Astrocyte of the spinal cord (primary cell): Measurements from ENCODE around the gene STK40.

ENCODE experiments used
- DNase-seq: peaks from one replicate; pipeline ENCODE4 v3.0.0; 2011; ENCODE audit warnings: low read depth, low spot score
- H3K4me3 ChIP-seq: 2 replicates; pipeline ENCODE4 v1.5.1; 2011; ENCODE audit warnings: low read depth, mild to moderate bottlenecking, low read length, moderate library complexity
- in situ Hi-C: cut with HindIII; loops from 2 replicates; pipeline ENCODE4 v1.10.0; 2017; ENCODE audit warnings: low sequenced_read_pairs
- TF ChIP-seq, protein P1 (sequence below): IDR thresholded peaks from 2 replicates; pipeline ENCODE4 v1.5.1; 2012; ENCODE audit warnings: low read depth, mild to moderate bottlenecking, low read length, inconsistent platforms

Gene STK40

DNA sequence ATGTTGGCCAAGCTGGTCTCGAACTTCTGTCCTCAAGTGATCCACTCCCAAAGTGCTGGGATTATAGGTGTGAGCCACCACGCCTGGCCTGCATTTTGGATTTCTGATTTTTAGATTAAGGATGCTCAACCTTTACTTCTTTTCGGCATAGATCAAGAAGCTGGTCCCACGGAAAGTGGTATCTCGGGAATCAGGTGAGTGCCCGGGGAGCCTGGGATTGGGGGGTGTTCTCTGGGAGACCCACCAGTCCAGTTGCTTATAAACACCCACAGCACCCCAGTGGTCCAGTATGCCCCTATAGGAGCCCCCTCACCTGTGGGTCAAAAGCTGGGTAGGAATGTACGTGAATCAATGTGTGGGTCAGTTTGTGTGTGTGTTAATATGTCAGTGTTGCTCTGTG is 76.3 kb downstream of the STK40 start:
- TF ChIP-seq, protein P1, sequence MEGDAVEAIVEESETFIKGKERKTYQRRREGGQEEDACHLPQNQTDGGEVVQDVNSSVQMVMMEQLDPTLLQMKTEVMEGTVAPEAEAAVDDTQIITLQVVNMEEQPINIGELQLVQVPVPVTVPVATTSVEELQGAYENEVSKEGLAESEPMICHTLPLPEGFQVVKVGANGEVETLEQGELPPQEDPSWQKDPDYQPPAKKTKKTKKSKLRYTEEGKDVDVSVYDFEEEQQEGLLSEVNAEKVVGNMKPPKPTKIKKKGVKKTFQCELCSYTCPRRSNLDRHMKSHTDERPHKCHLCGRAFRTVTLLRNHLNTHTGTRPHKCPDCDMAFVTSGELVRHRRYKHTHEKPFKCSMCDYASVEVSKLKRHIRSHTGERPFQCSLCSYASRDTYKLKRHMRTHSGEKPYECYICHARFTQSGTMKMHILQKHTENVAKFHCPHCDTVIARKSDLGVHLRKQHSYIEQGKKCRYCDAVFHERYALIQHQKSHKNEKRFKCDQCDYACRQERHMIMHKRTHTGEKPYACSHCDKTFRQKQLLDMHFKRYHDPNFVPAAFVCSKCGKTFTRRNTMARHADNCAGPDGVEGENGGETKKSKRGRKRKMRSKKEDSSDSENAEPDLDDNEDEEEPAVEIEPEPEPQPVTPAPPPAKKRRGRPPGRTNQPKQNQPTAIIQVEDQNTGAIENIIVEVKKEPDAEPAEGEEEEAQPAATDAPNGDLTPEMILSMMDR: no peak
- in situ Hi-C loops: no loop called here
- DNase-seq: no peak
- no peak overlapping the region for H3K4me3 ChIP-seq

DNA sequence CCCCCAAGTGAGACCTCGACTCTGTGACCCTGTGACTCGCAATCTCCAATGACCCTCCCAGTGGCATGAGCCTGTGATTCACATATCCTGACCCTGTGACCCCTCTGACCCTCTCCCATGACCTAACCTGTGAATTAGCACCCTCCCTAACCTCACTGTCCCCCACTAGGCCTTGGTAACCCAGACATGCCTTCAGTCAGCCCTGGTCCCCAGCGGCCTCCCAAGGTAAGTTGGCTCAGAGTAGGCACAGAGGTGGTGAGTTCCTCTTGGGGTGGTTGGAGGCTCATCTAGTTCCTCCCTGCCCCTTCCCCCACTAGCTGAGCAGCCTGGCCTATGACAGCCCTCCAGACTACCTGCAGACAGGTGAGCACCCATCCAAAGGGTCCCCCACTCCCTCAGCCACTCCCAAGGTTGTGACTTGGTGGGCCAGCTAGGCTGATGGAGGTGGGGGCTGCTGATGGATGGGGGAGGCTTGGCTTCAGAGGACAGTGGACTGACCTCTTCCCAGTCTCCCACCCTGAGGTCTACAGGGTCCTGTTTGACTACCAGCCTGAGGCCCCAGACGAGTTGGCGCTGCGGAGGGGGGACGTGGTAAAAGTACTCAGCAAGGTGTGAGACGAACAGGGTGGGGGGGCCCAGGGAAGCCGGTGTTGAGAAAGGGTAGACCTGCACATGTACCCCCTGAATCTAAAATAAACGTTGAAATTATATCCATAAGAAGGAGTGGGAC is 78.0 kb downstream of the STK40 start:
- in situ Hi-C loops: no loop called here
- H3K4me3 ChIP-seq: peak overlapping the region; percentile 66
- TF ChIP-seq, protein P1: no peak
- DNase-seq: no peak

DNA sequence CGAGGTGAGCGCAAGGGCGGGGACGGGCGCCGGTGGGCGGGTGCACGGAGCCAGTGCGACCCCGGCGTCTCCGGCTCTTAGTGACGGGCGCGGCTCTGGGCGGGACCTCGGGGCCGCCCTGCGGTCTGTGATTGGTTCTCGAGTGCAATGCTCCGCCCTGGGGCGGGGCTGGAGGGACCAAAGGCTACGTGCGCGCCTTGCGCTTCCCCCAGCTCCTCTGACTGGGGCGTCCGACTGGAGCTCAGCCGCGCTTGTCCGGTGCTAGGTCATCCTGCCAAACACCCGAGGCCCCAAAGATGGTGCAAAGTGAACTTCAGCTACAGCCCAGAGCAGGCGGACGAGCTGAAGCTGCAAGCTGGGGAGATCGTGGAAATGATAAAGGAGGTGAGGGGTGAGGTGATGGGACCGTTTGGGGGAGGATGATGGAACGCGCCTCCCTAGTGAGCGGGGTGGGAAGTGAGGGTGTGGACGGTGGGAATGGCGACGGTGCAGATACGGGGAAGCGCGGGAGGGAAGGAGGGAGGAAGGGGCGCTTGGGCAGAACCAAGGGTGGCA is 78.7 kb downstream of the STK40 start:
- peak overlapping the region; percentile 66 for H3K4me3 ChIP-seq
- TF ChIP-seq, protein P1: no peak
- in situ Hi-C loops: no loop called here
- peak; percentile 93 for DNase-seq

DNA sequence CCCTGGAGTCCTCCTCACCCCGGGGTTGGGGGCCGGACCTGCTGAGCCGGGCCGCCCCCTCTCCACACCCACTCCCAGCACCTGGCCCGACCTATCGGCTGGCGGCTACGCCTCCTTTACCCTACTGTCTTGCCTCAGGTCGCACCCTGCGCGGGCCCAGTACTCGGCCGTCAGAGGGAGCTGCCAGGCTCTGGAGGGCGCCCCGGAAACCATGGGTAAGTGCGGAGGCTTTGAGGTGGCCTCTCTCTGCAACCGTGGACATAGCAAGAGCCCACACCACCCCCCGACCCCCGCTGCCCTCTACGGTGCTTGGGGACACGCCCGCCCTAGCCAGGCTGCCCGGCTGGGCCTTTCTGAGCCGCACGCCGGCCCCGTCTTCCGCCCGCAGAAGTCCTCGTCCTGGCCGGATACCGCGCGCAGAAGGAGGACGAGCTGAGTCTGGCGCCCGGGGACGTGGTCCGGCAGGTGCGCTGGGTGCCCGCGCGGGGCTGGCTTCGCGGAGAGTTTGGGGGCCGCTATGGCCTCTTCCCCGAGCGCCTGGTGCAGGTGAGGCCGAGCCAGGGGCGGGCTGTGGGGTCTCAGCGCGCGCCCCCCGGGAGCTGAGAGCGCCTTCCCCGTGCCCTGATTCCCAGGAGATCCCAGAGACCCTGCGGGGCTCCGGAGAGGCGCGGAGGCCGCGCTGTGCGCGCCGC is 79.4 kb downstream of the STK40 start, which contains the start of gene SH3D21:
Gene SH3D21, plus strand, starts transcription at position 159 of the 692 bp plus-strand sequence. Its CDS starts 53 bp downstream, at position 212.
- peak; percentile 22 for DNase-seq
- TF ChIP-seq, protein P1: peak; percentile 34
- in situ Hi-C loops: no loop called here
- H3K4me3 ChIP-seq: peak within 1 kb of the TSS; percentile 66

DNA sequence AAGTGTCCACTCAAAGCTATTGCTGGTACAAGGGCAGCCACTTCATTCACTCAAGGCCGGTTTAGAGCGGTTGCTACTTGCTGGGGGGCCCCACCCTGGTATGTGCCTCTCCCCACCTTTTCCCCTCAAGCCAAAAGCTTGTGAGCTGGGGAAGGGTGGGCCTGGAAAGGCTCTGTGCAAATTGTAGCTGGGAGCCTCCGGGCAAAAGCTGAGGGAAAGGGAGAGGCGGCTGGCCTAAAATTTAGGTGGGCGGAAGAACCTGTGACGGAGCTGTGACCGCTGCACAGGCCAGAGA is 79.9 kb downstream of the STK40 start:
- H3K4me3 ChIP-seq: no peak overlapping the region
- TF ChIP-seq, protein P1: no peak
- DNase-seq: no peak
- in situ Hi-C loops: no loop called here

DNA sequence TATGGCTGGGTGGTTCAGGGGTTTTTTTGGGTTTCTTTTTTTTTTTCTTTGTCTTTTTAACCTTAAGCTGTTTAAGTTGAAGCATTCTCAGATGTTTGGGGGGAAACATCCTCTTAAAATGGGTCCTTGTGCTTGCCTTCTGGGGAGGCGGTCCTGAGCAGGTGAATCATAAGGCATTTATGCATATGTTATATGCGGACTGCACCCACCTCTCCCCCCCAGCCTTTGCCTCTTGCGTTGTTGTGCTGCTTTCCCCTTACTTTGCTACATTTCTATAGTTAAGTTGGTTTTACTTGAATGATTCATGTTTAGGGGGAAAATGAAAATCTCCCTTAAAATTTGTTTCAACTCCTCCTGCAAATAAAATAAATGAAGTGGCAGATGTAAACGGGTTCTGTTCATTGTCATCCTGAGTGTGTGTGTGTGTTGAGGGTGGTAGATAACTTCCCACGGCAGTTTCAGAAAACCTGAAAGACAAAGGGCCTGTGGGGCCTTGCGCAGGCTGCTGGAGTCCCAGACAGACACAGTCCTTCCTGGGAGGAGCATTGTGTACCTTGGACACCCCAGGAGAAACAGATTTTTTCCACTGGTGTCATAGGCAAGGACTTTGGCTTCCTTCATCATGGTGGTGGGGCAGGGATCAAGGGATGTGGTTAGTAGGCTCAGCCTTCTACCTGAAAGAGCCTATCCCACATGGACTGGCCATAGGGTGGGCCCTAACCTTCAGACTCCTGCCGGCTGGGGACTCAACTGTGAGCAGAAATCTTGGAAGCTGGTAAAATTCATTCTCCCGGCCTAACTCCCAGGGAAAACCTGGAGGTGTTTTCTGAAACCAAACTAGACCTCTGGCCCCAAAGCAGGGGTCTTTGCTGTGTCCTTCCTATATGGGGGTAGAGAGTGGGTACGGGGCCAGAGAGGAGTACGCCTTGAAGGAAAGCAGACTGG is 80.5 kb downstream of the STK40 start:
- H3K4me3 ChIP-seq: no peak overlapping the region
- in situ Hi-C loops: no loop called here
- TF ChIP-seq, protein P1: no peak
- no peak for DNase-seq
